Spleen (tissue), 7 donors: ENCODE measurements around the gene NLK.

ENCODE experiments used
- CTCF ChIP-seq, 11 experiments: fragments of 200-600 bp in 7 of 11; fragments of 450-650 bp in 4 of 11; sonication (generic) in 4 of 11; IDR thresholded peaks in 8 of 11; conservative IDR thresholded peaks in 3 of 11; 1 replicate in 7 of 11; 2 replicates in 4 of 11; pipeline versions ENCODE4 v1.4.0 to v1.8.0; 2016 to 2021; ENCODE audit warnings: antibody characterized with exemption in 11 of 11, inconsistent platforms in 4 of 11, mild to moderate bottlenecking in 1 of 11
- POLR2A ChIP-seq, 3 donors: fragments of 450-650 bp; IDR thresholded peaks; one replicate each; pipeline ENCODE4 v1.5.1; 2017; ENCODE audit warnings: antibody characterized with exemption in 3 of 3, mild to moderate bottlenecking in 1 of 3
- POLR2AphosphoS5 ChIP-seq, 3 donors: sonication (generic); formaldehyde crosslinking; IDR thresholded peaks; one replicate each; pipeline ENCODE4 v1.5.1; 2017; ENCODE audit warnings: antibody characterized with exemption in 3 of 3
- donor health status: DM: no; HTN: no; CAD: no; lungs with moderate emphysema.
- donor health status: DM: no; HTN: no; CAD: no.
- donor health status: DM: no; HTN: no; CAD: no.

GRCh38 chr17:28141313-28141712, 98.8 kb downstream of the NLK start:
- no peak for TF ChIP-seq CTCF (IDR thresholded peaks at IDR 0.05 in 8 of 11, conservative IDR thresholded peaks at IDR 0.05 in 3 of 11)
- TF ChIP-seq POLR2A (IDR thresholded peaks at IDR 0.05), result no peak
- no peak for TF ChIP-seq POLR2AphosphoS5 (IDR thresholded peaks at IDR 0.05)
